NAMALWA (cell line): ENCODE measurements around the gene APBA2.
"Not testable (repeated sequence)": the region's sequence is repeated elsewhere in the genome, so short reads cannot be mapped to it uniquely, and the experiment has no call there.

Source experiments
- DNase-seq: peaks from one replicate; pipeline ENCODE4 v3.0.0-alpha.2; 2015; ENCODE audit warnings: low spot score

APBA2 gene

GRCh38 chr15:28997791-28998190, 112.0 kb downstream of the APBA2 start:
- no peak for DNase-seq

- DNase-seq: no peak
These were observed 112.7 kb downstream of the APBA2 start for GRCh38 chr15:28998511-28998910.

GRCh38 chr15:29003191-29003839, 117.5 kb downstream of the APBA2 start:
- DNase-seq: no peak

GRCh38 chr15:29003840-29004233, 118.1 kb downstream of the APBA2 start:
- no peak for DNase-seq

- no peak for DNase-seq
These were observed 120.2 kb downstream of the APBA2 start for GRCh38 chr15:29005931-29006330.

DNA sequence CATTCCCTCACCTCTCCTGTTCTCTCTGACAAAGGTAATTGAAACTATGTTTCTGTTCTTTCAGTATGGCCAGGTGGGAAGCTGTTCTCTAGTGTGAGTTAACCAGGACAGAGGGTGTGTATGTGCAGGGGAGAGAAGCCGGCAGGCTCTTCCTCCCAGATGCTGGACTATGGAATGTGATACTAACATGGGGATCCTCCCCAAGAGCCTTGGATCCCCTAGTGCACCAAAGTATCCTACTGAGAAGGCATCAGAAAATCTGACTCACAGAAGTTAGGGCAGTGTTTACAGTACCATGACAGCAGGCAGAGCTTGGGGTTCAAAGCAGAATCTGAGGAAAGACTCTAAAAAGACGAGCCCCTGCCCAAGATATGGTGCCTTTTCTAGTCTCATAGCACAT, 123.1 kb downstream of the APBA2 start:
- no peak for DNase-seq

GRCh38 chr15:29012097-29012496, 126.3 kb downstream of the APBA2 start:
- no peak for DNase-seq

DNA sequence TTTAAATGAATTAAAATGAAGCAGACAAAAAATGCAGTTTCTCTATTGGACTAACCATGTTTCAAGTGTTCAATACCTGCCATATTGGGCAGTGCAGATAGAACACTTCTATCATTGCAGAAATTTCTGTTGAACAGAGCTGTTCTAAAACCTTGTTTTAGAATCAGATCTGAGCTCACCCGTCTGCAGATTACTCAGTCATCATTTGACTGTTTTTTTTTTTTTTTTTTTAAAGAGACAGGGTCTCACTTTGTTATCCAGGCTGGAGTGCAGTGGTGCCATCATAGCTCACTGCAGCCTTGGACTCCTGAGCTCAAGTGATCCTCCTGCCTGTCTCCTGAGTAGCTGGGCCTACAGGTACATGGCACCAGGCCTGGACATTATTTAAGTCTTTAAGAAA, 128.7 kb downstream of the APBA2 start:
- no peak for DNase-seq

- DNase-seq: no peak
These were observed 130.7 kb downstream of the APBA2 start for GRCh38 chr15:29016518-29016917.

GRCh38 chr15:29018120-29018805, 132.5 kb downstream of the APBA2 start:
- no peak for DNase-seq

DNA sequence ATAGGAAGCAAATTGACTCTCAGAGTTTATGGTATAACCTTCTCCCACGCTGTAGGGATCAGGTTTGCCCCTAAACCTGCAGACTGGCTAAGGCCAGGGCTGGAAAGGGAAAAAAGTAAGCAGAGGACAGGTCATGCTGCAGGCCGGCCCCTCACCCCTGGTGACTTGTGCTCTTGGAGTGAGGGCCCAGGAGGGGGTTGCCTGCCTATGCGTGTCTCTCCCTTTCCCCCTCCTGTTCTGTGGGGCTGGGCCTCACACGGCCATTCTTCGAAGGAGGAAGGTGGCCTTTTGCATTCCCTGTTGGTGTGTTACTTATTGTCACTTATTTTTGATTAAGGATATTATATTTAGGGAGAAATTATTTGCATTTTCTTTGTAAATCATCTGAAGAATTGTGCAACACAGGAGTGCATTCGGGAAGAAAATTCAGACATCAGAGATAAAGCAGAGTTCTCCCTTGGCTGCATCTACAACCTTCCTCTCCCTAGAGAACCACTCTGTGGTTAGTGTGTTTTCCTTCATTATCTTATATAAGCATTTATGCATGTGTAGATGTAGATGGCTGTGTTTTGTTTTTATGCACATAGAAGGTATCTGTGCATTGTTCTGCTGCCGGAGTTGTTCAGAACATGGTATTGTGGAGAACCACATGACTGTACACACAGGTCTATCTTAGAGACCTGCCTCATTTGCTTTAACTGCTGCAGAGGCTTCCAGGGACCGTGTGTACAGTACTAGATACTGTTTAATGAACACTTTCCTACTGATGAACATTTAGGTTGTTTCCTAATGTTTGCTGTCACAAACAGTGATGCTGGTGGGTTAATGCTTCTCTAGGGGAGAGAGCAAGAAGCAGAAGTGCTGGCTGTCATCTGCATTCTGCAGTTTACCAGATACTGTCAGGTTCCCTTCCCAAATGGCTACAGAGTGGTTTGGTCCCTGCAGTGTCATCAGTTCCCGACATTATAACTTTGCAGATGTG, 133.5 kb downstream of the APBA2 start:
- no peak for DNase-seq

DNA sequence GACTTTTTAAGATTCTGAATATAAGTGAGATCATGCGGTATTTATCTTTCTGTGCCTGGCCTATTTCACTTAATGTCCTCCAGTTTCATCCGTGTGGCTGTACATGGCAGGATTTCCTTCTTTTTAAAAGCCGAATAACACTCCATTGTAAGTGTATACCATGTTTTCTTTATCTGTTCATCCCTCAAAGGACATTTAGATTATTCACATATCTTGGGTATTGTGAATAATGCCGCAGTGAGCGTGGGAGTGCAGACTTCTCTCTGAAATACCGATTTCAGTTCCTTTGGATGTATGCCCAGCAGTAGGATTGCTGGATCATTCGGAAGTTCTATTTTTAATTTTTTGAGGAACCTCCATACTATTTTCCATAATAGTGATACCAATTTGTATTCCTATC, 136.1 kb downstream of the APBA2 start:
- no peak for DNase-seq

DNA sequence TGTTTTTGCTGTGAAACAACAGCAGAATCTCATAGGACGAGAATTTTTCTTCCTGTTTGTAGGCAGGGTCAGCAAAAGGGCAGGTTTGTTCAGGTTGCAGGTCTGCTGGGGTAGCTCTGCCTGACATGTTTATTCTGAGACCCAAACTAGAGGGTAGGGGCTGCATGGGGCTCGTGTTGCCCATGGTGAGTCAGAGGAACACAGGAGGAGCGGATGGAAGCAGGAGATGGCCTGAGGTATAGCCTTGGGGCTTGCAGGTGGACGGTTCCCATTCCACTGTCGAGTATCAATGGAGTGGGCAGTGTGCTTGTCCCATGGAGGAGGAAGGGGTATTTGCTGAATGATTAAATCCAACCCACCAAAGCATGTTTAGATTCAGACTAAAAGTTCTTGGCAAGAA, 138.9 kb downstream of the APBA2 start:
- DNase-seq: no peak

GRCh38 chr15:29025411-29025810, 139.6 kb downstream of the APBA2 start:
- not testable (repeated sequence) for DNase-seq

DNA sequence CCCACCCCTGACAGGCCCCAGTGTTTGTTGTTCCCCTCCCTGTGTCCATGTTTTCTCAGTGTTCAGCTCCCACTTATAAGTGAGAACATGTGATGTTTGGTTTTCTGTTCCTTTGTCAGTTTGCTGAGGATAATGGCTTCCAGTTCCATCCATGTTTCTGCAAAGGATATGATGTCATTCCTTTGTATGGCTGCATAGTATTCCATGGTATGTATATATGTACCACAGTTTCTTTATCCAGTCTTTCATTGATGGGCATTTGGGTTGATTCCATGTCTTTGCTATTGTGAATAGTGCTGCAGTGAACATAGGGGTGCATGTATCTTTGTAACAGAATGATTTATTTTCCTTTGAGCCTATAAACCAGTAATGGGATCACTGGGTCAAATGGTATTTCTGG, 142.4 kb downstream of the APBA2 start:
- not testable (repeated sequence) for DNase-seq

- no peak for DNase-seq
These were observed 143.9 kb downstream of the APBA2 start for GRCh38 chr15:29029651-29030195.

GRCh38 chr15:29031502-29032228, 145.9 kb downstream of the APBA2 start:
- DNase-seq: no peak

- no peak for DNase-seq
These were observed 146.5 kb downstream of the APBA2 start for GRCh38 chr15:29032229-29032625.

GRCh38 chr15:29032751-29033150, 147.0 kb downstream of the APBA2 start:
- no peak for DNase-seq

- DNase-seq: no peak
These were observed 148.4 kb downstream of the APBA2 start for GRCh38 chr15:29034151-29034550.

GRCh38 chr15:29034593-29035335, 149.0 kb downstream of the APBA2 start:
- DNase-seq: no peak
